H1 (cell line): ENCODE measurements around the gene PTGDS. TPM values are rescaled to one million over a fixed set of nuclear protein-coding genes. Genes with fewer than 3 reads are reported as not detected.

ENCODE experiments used
- CEBPB ChIP-seq: IDR thresholded peaks from 2 replicates; pipeline ENCODE4 v1.6.1; 2012; ENCODE audit warnings: low read depth, low read length
- GTF2F1 ChIP-seq: IDR thresholded peaks from 2 replicates; pipeline ENCODE4 v1.6.1; 2012; ENCODE audit warnings: low read depth, low read length, improper control_type of control experiment, borderline replicate concordance
- PHF8 ChIP-seq: fragments of 200-600 bp; sonication (generic); conservative IDR thresholded peaks from 2 replicates; pipeline ENCODE4 v1.7.1; 2012; ENCODE audit warnings: low read depth, mild to moderate bottlenecking, inconsistent platforms, low read length, moderate library complexity
- POLR2AphosphoS5 ChIP-seq: IDR thresholded peaks from 2 replicates; pipeline ENCODE4 v1.6.1; 2011; ENCODE audit warnings: low read depth, low read length
- SIN3A ChIP-seq, 2 experiments: IDR thresholded peaks in 1 of 2; conservative IDR thresholded peaks in 1 of 2; 2 replicates each; pipeline ENCODE4 v1.6.1; 2011 to 2012; ENCODE audit warnings: low read length in 2 of 2, improper control_type of control experiment in 1 of 2, low read depth in 1 of 2, mild to moderate bottlenecking in 1 of 2
- SIRT6 ChIP-seq: IDR thresholded peaks from one replicate; pipeline ENCODE4 v1.7.1; 2012; ENCODE audit warnings: low read length, inconsistent platforms
- TBP ChIP-seq: IDR thresholded peaks from 2 replicates; pipeline ENCODE4 v1.6.1; 2011; ENCODE audit warnings: low read depth, low read length, improper control_type of control experiment
- polyA plus RNA-seq, 7 experiments: library from polyadenylated mRNA; depleted of rRNA in 3 of 7; stranded (reverse) in 5 of 7; unstranded in 2 of 7; fragments of >200 nt in 5 of 7; fragments of 200-250 nt in 2 of 7; gene quantifications; 1 replicate in 5 of 7; 2 replicates in 1 of 7; 4 replicates in 1 of 7; pipeline versions ENCODE4 v1.2.1 to v1.2.3, GENCODE V29; 2011 to 2013; ENCODE audit warnings: missing spikeins in 2 of 7, mixed read lengths in 2 of 7
- total RNA-seq: library from RNA; stranded (reverse); fragmentation: NEBNext Ultra II Directional; extraction: Animal tissue kit (Norgen Biotek cat#: 25700); gene quantifications from 2 replicates; pipeline ENCODE4 v1.2.1, GENCODE V29; 2021

Gene PTGDS
- total and polyA plus RNA-seq, 2 of the 8 experiments (the other 6 are each of a cell fraction or from before 2014, with no cell fraction given): 1.7 to 2.3 TPM

DNA sequence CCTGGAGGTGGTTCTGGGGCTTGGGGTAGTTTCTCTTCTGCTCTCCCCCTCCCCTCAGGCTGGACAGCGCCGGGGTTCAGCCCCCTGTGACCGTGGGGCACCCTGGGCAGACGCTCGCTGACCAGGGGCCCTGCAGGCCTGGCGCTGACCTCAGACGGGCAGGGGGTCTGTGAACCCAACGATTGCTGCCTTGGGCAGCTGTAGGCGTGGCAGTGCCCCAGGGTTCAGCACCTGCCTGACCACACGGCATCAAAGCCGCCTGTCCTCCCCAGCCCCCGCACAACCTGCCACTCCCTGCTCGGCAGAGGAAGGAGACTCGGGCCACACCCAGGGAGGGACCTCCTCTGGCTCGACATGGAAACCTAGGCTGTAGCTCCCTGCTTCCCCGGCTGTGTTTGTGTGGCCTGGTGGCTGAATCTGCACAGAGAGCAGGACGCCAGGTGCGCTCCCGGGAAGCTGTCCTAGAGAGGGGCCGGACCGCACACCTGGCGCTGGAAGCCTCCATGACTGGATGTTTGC is 13.1 kb upstream of the PTGDS start (continued):
- TF ChIP-seq PHF8: no peak
- TF ChIP-seq POLR2AphosphoS5: no peak
- no peak for TF ChIP-seq GTF2F1
- TF ChIP-seq SIN3A (conservative IDR thresholded peaks at IDR 0.05 in 1 of 2, IDR thresholded peaks at IDR 0.05 in 1 of 2; ENCODE audit: low read depth in 1 of 2, low read length in 2 of 2): no peak
- no peak for TF ChIP-seq CEBPB
- no peak for TF ChIP-seq SIRT6
- TF ChIP-seq TBP: no peak
